Gastroesophageal sphincter (tissue), 3 donors: ENCODE measurements around the gene NOL4L.

Experiments
- POLR2A ChIP-seq, 2 donors: fragments of 450-650 bp; IDR thresholded peaks; one replicate each; pipeline ENCODE4 v1.6.1; 2017; ENCODE audit warnings: antibody characterized with exemption in 2 of 2, mild to moderate bottlenecking in 2 of 2, moderate library complexity in 1 of 2
- TF ChIP-seq, protein P1 (sequence below), 4 experiments: fragments of 200-600 bp in 2 of 4; fragments of 450-650 bp in 2 of 4; sonication (generic) in 1 of 4; IDR thresholded peaks; one replicate each; pipeline ENCODE4 v1.5.1; 2017 to 2019; ENCODE audit warnings: antibody characterized with exemption in 4 of 4, mild to moderate bottlenecking in 2 of 4, moderate library complexity in 2 of 4

DNA sequence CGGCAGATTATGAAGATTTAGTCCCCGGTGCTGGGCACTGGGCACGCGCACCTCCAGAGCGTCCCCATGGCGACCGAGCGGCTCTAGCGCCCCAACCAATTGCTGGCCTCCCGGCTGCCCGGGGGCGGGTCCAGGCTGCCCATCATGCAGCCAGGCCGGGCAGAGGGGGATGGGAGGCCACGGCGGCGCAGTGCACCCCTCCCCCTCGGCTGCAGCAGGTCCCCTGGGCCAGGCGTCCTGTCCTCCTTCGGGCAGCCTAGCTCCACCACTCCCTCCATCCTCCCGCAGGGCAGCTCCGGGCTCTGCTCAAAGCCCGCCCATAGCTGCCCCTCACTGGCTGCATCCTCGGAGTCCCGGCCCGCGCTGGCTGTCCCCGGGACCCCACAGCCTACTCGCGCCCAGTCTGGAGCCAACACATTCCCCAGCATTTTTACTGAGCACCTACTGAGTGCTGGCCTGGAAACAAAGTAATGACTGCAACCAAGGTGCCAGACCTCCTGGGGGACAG lies 127.6 kb downstream of the NOL4L start:
- TF ChIP-seq, protein P1, sequence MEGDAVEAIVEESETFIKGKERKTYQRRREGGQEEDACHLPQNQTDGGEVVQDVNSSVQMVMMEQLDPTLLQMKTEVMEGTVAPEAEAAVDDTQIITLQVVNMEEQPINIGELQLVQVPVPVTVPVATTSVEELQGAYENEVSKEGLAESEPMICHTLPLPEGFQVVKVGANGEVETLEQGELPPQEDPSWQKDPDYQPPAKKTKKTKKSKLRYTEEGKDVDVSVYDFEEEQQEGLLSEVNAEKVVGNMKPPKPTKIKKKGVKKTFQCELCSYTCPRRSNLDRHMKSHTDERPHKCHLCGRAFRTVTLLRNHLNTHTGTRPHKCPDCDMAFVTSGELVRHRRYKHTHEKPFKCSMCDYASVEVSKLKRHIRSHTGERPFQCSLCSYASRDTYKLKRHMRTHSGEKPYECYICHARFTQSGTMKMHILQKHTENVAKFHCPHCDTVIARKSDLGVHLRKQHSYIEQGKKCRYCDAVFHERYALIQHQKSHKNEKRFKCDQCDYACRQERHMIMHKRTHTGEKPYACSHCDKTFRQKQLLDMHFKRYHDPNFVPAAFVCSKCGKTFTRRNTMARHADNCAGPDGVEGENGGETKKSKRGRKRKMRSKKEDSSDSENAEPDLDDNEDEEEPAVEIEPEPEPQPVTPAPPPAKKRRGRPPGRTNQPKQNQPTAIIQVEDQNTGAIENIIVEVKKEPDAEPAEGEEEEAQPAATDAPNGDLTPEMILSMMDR (IDR thresholded peaks at IDR 0.05) = no peak
- no peak for TF ChIP-seq POLR2A (IDR thresholded peaks at IDR 0.05)
